Calu3 (cell line): Measurements from ENCODE around the gene TUT7. TPM values are rescaled to one million over a fixed set of nuclear protein-coding genes. Genes with fewer than 3 reads are reported as not detected.

Source experiments
- BruUV-seq: library from RNA; stranded (reverse); fragments of 400-500 nt; replicated peaks from 2 replicates; lab custom pipeline; 2021; lab: Mats Ljungman, UMichigan
- CTCF ChIA-PET: fragments of 300-600 bp; sonication (Branson Sonifier 250); formaldehyde crosslinking; loops from one replicate; lab custom pipeline; 2022; ENCODE audit warnings: antibody characterized with exemption; lab: Charles Lee
- DNase-seq: peaks from one replicate; pipeline ENCODE4 v3.0.0; 2022
- H3K27ac Mint-ChIP-seq: one replicate; pipeline ENCODE4 v1.8.0; 2022; ENCODE audit warnings: mixed read lengths; ENCODE audit not compliant: unreplicated experiment
- H3K27me3 Mint-ChIP-seq: one replicate; pipeline ENCODE4 v1.8.0; 2022; ENCODE audit warnings: mixed read lengths; ENCODE audit not compliant: unreplicated experiment
- H3K36me3 Mint-ChIP-seq: one replicate; pipeline ENCODE4 v1.8.0; 2022; ENCODE audit warnings: mild to moderate bottlenecking, moderate library complexity, mixed read lengths; ENCODE audit not compliant: insufficient read depth, unreplicated experiment
- H3K4me1 Mint-ChIP-seq: one replicate; pipeline ENCODE4 v1.8.0; 2022; ENCODE audit warnings: mild to moderate bottlenecking, low read depth, mixed read lengths; ENCODE audit not compliant: unreplicated experiment
- H3K4me3 Mint-ChIP-seq: one replicate; pipeline ENCODE4 v1.8.0; 2022; ENCODE audit warnings: mild to moderate bottlenecking, low read depth, moderate library complexity, mixed read lengths; ENCODE audit not compliant: unreplicated experiment
- H3K9me3 Mint-ChIP-seq: one replicate; pipeline ENCODE4 v1.8.0; 2022; ENCODE audit warnings: low read depth, mixed read lengths; ENCODE audit not compliant: unreplicated experiment
- intact Hi-C: fragments of 100-400 bp; cut with micrococcal nuclease; formaldehyde crosslinking; loops from one replicate; pipeline ENCODE4 v1.10.0; 2022; ENCODE audit not compliant: unreplicated experiment
- total RNA-seq: library from RNA; stranded (reverse); gene quantifications from 2 replicates; pipeline ENCODE4 v1.2.3, GENCODE V29; 2022
- TF ChIP-seq, protein P1 (sequence below): fragments of 200-600 bp; IDR thresholded peaks from one replicate; pipeline ENCODE4 v1.8.0; 2022; ENCODE audit warnings: antibody characterized with exemption; ENCODE audit not compliant: unreplicated experiment

TUT7 gene
- total RNA-seq, 1 experiment from 2014 or later: 16.2 TPM

DNA sequence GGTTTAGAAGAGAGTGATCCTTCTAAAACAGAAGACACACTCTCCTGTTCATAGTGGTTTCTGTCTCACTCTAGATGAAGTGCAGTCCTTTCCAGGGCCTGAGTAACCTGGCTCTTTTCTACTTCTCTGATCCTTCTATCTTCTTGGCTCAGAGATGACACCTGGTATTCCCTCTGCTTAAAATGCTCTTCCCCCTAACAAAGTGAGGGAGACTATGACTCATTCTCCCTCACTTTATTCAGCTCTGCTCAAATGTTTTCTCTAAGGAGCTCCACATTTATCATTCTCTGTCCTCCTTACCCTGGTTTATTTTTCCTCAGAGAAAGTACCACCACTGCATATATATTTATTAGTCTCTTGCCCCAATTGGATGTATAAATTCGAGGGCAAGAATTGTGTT lies 24.6 kb downstream of the TUT7 start:
- Mint-ChIP-seq H3K4me1 (no peaks in the 10 kb centered on the region), H3K9me3 (no peaks in the 10 kb centered on the region), H3K4me3 (no peak overlapping the region), H3K27me3 (no peaks in the 10 kb centered on the region), H3K36me3 (peaks cover 5% of the 10 kb centered on the region), H3K27ac (no peak overlapping the region)
- TF ChIP-seq, protein P1, sequence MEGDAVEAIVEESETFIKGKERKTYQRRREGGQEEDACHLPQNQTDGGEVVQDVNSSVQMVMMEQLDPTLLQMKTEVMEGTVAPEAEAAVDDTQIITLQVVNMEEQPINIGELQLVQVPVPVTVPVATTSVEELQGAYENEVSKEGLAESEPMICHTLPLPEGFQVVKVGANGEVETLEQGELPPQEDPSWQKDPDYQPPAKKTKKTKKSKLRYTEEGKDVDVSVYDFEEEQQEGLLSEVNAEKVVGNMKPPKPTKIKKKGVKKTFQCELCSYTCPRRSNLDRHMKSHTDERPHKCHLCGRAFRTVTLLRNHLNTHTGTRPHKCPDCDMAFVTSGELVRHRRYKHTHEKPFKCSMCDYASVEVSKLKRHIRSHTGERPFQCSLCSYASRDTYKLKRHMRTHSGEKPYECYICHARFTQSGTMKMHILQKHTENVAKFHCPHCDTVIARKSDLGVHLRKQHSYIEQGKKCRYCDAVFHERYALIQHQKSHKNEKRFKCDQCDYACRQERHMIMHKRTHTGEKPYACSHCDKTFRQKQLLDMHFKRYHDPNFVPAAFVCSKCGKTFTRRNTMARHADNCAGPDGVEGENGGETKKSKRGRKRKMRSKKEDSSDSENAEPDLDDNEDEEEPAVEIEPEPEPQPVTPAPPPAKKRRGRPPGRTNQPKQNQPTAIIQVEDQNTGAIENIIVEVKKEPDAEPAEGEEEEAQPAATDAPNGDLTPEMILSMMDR: no peak
- intact Hi-C loops: no loop called here
- DNase-seq: no peak
- CTCF ChIA-PET: no interaction called here
- BruUV-seq: no TSS peak

DNA sequence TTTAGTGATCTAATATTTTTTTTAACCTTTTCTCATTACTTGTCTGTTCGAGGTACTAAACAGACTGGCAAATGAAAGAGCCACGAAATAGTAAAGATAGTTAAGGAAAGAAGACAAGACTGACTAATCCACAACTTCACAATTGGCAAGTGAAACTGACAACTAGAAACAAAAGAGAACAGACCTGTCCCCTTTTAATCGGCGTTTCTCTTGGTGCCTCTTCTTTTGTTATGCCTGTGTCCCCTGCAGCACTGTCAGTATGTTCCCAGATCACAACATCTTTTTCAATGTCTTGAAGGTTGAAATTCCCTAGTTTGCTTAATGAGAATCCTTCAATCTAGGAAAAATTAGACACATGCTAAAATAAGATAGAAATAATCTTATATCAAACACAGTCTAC lies 26.1 kb downstream of the TUT7 start:
- TF ChIP-seq, protein P1: no peak
- CTCF ChIA-PET: no interaction called here
- Mint-ChIP-seq H3K4me1 (no peaks in the 10 kb centered on the region), H3K27me3 (no peaks in the 10 kb centered on the region), H3K4me3 (no peak overlapping the region), H3K27ac (no peak overlapping the region), H3K9me3 (no peaks in the 10 kb centered on the region), H3K36me3 (peaks cover 5% of the 10 kb centered on the region)
- BruUV-seq: no TSS peak
- no peak for DNase-seq
- intact Hi-C loops: no loop called here

DNA sequence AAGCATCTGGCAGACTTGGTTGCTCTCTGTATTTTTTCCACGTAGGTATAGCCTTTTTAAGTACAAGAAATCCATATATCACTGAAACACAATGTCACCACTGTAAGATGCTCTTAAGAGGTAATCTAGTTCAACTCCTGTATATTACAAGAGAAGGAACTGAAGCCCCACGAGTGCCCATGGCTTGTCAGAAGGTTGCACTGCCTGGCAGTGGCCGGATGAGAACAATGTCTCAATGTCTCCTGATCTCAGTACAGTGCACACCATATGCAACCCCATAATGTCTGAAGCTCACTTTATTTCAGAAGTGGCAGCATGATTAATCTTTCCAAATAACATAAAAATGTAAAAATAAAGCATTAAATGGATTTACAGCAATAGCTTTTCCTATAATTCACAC lies 27.7 kb downstream of the TUT7 start:
- H3K36me3 Mint-ChIP-seq: peaks cover 11% of the 10 kb centered on the region

DNA sequence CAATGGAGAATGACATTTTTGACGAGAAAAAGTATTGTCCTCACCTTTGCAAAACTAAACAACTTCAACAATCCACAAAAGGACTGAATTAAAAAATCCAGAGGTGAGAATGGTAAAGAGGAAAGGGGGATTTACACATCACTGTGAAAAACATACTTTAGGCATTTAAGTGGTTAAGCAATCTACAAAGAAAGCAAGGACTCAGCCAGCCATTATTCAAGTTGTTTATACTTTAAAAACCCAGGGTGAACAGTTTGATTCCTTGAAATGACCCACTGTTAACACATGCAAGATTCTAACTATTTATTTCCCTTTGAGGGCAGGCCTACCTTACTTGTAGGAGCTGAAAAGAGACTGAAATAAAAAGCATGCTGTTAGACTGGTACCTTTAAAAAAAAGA lies 29.3 kb downstream of the TUT7 start:
- no peak overlapping the region for H3K4me3 Mint-ChIP-seq
- TF ChIP-seq, protein P1: no peak
- H3K9me3 Mint-ChIP-seq: no peaks in the 10 kb centered on the region
- intact Hi-C loops: no loop called here
- no TSS peak for BruUV-seq
- no peaks in the 10 kb centered on the region for H3K4me1 Mint-ChIP-seq
- H3K27me3 Mint-ChIP-seq: no peaks in the 10 kb centered on the region
- no peak overlapping the region for H3K27ac Mint-ChIP-seq
- DNase-seq: no peak
- CTCF ChIA-PET: interaction anchor here (1.6 kb wide), 1 partner anchor 11 kb away, joined by 5 read pairs; no protein-coding TSS in a partner anchor
- H3K36me3 Mint-ChIP-seq: peaks cover 23% of the 10 kb centered on the region

More for the DNA sequence above, 27.7 kb downstream of the TUT7 start:
- intact Hi-C loops: no loop called here
- no peak for DNase-seq
- no peaks in the 10 kb centered on the region for H3K27me3 Mint-ChIP-seq
- H3K9me3 Mint-ChIP-seq: no peaks in the 10 kb centered on the region
- no peak overlapping the region for H3K27ac Mint-ChIP-seq
- no peak overlapping the region for H3K4me3 Mint-ChIP-seq
- TF ChIP-seq, protein P1: no peak
- CTCF ChIA-PET: interaction anchor here (1.6 kb wide), 1 partner anchor 13 kb away, joined by 5 read pairs; no protein-coding TSS in a partner anchor
- no peaks in the 10 kb centered on the region for H3K4me1 Mint-ChIP-seq
- BruUV-seq: no TSS peak
